Measurements from ENCODE around the gene FRMD1.

GRCh38 chr6:168099201-168100010 lies 20.4 kb upstream of the FRMD1 start:
- TF ChIP-seq, protein P1, sequence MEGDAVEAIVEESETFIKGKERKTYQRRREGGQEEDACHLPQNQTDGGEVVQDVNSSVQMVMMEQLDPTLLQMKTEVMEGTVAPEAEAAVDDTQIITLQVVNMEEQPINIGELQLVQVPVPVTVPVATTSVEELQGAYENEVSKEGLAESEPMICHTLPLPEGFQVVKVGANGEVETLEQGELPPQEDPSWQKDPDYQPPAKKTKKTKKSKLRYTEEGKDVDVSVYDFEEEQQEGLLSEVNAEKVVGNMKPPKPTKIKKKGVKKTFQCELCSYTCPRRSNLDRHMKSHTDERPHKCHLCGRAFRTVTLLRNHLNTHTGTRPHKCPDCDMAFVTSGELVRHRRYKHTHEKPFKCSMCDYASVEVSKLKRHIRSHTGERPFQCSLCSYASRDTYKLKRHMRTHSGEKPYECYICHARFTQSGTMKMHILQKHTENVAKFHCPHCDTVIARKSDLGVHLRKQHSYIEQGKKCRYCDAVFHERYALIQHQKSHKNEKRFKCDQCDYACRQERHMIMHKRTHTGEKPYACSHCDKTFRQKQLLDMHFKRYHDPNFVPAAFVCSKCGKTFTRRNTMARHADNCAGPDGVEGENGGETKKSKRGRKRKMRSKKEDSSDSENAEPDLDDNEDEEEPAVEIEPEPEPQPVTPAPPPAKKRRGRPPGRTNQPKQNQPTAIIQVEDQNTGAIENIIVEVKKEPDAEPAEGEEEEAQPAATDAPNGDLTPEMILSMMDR (IDR thresholded peaks at IDR 0.05; ENCODE audit: poor library complexity), result no peak
- no peak for TF ChIP-seq EZH2 (IDR thresholded peaks at IDR 0.05; ENCODE audit: borderline replicate concordance)
- TF ChIP-seq EZH2phosphoT487 (IDR thresholded peaks at IDR 0.05; ENCODE audit: low read depth, severe bottlenecking, unreplicated experiment), result no peak

Measured in hepatocyte (in vitro differentiated cells).